ENCODE measurements around the gene MAPKBP1.
A peak's percentile ranks its signal among the peaks of the same experiment; 100 is the strongest.

Gene MAPKBP1

DNA sequence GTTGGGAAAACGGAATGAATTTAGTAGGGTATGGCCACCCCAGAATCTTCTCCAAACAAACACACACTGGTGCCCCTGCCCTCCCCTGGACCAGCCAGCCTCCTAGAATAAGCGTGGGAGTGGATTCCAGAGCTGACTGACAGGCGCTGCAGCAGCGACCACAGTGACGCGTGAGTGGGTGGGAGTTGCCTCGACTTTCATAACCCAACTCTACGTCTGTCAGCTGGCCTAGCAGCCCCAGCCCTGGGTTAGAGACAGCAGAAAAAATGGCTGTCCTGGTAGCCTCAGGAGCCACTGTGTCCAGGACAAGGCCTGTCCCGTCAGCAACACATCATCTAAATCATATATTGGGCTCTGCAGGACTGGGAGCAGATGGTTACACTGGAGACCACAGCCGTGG lies 74.3 kb downstream of the MAPKBP1 start:
- DNase-seq, result no peak

GRCh38 chr15:41849204-41849603 lies 74.9 kb downstream of the MAPKBP1 start:
- DNase-seq, result no peak

- DNase-seq, result peak in 1 of 14 donors; percentile 52
Measured at GRCh38 chr15:41849861-41850260, 75.6 kb downstream of the MAPKBP1 start.

DNA sequence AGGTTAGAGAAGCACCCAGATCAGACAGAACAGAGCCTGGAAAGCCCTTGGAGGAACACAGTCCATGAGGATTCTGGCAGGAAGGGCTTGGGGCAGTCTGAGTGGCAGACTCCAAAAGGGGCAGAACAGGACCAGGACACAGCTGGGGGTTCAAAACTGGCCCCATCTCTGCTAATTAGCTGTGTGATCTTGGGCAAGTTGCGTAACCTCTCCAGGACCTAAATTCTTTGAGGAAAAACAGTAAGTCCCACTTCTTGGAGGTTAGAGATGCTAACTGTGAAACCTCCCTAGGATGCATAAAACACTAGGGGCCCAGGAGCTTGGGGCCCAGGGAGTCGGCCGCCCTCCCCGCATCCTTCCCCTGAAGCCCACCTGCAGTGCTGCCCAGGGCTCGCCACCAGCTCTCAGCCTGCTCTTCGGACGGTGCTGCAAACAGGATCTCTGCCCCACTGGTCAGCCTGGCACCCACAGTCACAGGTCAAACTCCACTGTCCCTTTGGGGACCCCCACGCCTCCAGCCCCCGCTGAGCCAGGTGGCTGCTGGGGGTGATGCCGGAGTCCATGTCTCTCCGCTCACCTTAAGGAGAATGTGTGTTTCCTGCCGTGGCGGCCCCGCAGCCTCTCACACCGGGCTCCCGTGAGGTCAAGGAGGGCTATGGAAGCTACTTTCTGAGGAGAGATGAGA lies 76.3 kb downstream of the MAPKBP1 start:
- DNase-seq, result no peak

GRCh38 chr15:41851167-41851523 lies 76.9 kb downstream of the MAPKBP1 start:
- DNase-seq, result peak in 1 of 14 donors; percentile 24

- no peak for DNase-seq
Measured at GRCh38 chr15:41851755-41852370, 77.6 kb downstream of the MAPKBP1 start.

GRCh38 chr15:41852736-41853590 lies 78.7 kb downstream of the MAPKBP1 start:
- no peak for DNase-seq

GRCh38 chr15:41853831-41854230 lies 79.5 kb downstream of the MAPKBP1 start:
- DNase-seq, result no peak

GRCh38 chr15:41854443-41854842 lies 80.2 kb downstream of the MAPKBP1 start:
- DNase-seq, result no peak

GRCh38 chr15:41855261-41855961 lies 81.1 kb downstream of the MAPKBP1 start:
- DNase-seq, result no peak

DNA sequence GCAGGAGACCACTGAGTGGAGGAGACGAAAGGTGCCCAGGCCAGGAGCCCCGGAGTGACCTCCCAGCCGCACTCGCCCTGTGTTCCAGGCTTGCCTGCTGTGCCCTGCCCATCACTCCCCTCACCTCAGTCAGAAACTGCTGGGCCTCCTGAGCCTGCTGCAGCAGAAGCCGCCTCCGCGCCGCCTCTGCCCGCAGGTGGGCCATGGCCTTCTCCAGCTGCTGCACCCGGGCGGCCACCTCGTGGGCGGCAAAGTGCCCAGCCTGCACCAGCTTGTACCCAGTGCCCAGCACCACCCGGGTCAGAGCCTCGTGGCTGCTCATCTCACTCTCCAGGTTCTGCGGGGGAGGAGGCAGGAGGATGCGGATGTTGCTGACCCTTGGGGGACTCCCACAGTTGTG lies 82.0 kb downstream of the MAPKBP1 start:
- no peak for DNase-seq

- no peak for DNase-seq
Measured at GRCh38 chr15:41856716-41857115, 82.4 kb downstream of the MAPKBP1 start.

GRCh38 chr15:41857316-41857715 lies 83.0 kb downstream of the MAPKBP1 start:
- no peak for DNase-seq

DNA sequence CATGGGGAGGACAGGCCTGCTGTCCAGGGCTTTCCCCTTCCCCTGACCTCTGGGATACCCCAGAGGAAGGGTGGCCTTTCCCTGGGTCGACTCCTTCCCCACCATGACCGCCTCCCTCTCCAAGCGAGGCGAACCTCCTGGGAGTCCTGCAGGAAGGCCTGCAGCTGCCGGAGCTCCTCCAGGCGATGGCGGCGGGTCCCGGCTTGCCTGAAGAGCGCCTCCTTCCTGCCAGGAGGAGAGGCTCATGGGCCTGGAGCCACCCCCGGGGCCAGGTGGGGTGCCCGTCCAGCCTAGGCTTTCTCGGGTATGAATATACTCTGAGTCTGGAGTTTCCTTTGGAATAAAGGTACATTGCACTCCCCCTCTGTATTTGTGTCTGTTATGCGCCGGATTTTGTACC lies 84.5 kb downstream of the MAPKBP1 start:
- no peak for DNase-seq

GRCh38 chr15:41860049-41860828 lies 86.0 kb downstream of the MAPKBP1 start:
- DNase-seq, result no peak

DNA sequence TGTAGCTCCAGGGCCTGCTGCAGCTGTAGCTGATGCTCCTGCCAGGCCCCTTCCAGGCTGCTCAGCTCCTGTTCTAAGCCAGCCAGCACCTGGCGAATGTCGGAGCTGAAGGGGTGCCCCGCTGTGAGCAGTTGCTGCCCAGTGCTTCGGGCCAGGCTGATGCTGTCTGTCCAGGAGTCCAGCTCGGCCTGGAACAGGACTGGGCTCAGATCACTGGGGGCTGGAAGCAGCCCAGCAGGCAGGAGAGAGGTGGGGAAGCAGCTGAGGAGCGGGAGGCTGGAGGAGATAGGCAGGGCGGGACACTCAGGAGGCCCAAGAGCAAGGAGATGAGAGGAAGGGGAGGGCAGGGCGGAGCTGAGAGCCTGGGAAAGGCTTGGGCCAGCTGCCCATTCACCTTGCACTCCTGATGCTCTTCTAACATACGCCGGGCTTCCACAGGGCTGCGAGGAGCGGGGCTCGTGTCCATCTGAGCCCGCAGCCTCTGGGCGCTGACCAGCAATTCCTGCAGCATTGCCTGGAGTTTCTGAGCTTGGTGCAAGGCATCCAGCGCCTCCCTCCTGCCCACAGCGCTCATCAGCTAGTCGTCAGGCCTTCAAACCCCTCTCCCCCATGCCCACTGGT lies 87.6 kb downstream of the MAPKBP1 start:
- DNase-seq, result peak in 1 of 14 donors; percentile 54

GRCh38 chr15:41862515-41863116 lies 88.3 kb downstream of the MAPKBP1 start:
- peak in 1 of 14 donors; percentile 25 for DNase-seq

- no peak for DNase-seq
Measured at GRCh38 chr15:41865490-41866055, 91.3 kb downstream of the MAPKBP1 start.

DNA sequence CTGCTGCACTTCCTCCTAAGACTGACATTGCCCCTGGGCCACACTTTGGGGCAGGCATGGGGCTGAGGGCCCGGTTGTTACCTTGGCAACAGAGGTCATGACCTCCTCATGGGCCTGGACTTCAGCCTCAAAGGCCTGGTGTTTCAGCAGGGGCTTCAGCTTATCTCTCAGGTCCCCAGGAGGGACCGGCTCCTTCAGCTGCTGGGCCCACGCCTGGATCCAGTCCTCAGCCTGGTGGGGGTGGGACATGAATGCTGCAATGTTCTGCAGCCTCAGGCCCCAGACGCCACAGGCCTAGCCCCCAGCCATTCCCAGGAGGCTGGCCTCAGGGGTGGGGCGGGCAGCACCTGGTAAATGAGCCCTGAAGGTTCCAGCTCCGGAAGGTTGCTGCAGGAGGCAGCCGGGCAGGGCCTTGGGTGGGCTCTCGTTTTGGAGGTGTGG lies 92.0 kb downstream of the MAPKBP1 start:
- no peak for DNase-seq

DNA sequence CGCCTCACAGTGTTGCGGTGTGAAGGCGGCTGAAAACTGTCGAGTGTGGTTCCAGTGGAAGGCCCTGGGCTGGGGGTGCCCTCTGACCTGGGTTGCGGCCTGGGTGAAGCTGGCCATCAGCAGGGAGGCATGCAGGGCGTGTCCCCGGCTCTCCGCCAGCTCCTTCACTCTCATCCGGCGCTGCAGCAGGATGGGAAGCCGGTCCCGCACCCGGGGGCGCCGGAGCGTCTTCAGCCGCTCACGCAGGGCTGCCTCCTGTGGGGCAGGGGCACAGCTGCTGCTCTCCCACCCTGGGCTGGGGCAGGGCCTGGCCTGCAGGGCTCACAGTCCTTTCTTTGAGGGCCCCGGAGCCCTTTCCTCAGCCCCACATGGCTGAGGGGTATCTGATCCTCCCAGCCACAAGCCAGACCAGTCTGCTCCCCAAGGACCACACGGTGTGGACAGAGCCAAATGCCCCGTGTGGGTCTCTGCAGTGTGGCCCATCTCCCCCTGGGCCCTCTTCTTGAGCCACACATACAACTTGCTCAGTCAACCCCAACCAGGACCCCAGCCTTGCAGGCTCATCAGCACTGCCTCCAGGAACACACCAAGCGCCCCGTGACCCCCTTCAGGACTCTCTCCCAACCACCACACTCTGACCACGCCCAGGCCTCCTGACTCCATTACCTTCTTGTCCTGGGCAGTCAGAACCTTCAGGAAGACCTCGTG lies 92.7 kb downstream of the MAPKBP1 start:
- DNase-seq, result no peak

Measured in C1 segment of cervical spinal cord (tissue), 14 donors.